ENCODE measurements around the gene PRRC2A.

Gene PRRC2A

DNA sequence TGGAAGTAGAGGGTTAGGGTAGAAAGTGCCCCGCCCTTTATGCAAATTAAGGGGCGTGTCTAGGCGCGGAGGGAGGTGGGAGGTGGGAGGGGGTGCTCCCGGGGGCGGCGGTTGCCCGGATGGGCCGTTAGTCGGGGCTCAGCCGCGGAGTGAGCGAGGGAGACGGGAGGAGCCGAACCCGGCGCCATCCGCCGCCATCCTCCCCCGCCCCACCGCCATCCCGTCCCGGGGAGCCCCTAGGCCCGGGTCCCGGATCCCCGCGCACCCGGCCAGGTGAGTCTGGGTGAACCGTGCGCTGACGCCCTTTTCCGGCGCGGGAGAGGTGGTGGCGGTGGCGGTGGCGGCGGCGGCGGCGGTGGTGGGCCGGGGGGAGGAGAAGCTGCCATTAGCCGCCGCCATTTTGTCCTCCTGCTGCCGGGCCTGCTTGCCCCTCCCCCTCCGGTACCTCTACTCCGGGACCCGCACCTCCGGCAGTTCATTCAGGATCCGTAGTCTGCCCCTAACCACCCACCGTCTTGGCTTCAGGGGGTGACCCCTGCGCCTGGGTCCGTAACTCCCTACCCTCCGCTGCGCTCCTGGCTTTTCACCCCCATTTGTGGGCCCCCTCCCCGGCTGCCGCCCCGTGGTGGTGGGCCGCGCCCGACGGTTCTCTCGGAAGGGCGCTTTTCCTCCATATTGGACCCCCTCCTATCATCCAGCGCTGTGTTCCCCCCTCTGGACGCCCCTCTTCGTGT is at the start of gene PRRC2A:
Gene PRRC2A (plus strand): TSS at position 130 of the 734 bp plus-strand sequence. CDS start 2,075 bp downstream, outside the sequence.
- DNase-seq (ENCODE audit: low read depth): no peak

- DNase-seq (ENCODE audit: low read depth): no peak
These were observed 48.2 kb upstream of the PRRC2A start, which contains the start of gene LTA for GRCh38 chr6:31572041-31572911. Gene LTA, plus strand, starts transcription at chr6:31572289. Its CDS starts 454 bp downstream, at chr6:31572743.

- DNase-seq (ENCODE audit: low read depth): no peak
These were observed 47.0 kb upstream of the PRRC2A start for GRCh38 chr6:31573239-31574105.

GRCh38 chr6:31574106-31575061 is 46.1 kb upstream of the PRRC2A start:
- DNase-seq (ENCODE audit: low read depth): no peak

GRCh38 chr6:31575335-31575901 is 45.1 kb upstream of the PRRC2A start, which contains the start of gene TNF:
Gene TNF, plus strand, starts transcription at chr6:31575565. Its CDS starts 177 bp downstream, at chr6:31575742.
- no peak for DNase-seq (ENCODE audit: low read depth)

DNA sequence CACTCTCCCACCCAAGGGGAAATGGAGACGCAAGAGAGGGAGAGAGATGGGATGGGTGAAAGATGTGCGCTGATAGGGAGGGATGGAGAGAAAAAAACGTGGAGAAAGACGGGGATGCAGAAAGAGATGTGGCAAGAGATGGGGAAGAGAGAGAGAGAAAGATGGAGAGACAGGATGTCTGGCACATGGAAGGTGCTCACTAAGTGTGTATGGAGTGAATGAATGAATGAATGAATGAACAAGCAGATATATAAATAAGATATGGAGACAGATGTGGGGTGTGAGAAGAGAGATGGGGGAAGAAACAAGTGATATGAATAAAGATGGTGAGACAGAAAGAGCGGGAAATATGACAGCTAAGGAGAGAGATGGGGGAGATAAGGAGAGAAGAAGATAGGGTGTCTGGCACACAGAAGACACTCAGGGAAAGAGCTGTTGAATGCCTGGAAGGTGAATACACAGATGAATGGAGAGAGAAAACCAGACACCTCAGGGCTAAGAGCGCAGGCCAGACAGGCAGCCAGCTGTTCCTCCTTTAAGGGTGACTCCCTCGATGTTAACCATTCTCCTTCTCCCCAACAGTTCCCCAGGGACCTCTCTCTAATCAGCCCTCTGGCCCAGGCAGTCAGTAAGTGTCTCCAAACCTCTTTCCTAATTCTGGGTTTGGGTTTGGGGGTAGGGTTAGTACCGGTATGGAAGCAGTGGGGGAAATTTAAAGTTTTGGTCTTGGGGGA is 44.4 kb upstream of the PRRC2A start:
- DNase-seq (ENCODE audit: low read depth): no peak

- DNase-seq (ENCODE audit: low read depth): no peak
These were observed 43.5 kb upstream of the PRRC2A start for GRCh38 chr6:31576897-31577578.

DNA sequence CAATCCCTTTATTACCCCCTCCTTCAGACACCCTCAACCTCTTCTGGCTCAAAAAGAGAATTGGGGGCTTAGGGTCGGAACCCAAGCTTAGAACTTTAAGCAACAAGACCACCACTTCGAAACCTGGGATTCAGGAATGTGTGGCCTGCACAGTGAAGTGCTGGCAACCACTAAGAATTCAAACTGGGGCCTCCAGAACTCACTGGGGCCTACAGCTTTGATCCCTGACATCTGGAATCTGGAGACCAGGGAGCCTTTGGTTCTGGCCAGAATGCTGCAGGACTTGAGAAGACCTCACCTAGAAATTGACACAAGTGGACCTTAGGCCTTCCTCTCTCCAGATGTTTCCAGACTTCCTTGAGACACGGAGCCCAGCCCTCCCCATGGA is 42.9 kb upstream of the PRRC2A start:
- no peak for DNase-seq (ENCODE audit: low read depth)

- no peak for DNase-seq (ENCODE audit: low read depth)
These were observed 42.1 kb upstream of the PRRC2A start for GRCh38 chr6:31578184-31579118.

DNA sequence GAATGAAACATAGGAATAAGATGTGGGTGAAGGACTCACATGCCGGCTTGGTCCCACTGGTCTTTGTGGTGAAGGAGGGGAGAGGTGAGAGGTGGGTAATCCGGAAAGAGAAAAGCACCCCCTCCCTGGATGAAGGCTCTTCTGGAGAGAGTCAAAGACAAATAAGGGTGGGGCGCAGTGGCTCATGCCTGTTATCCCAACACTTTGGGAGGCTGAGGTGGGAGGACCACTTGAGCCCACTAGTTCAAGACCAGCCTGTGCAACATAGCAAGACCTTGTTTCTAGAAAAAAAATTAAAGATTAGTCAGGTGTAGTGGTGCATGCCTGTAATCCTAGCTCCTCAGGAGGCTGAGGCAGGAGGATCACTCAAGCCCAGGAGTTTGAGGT is 41.4 kb upstream of the PRRC2A start:
- DNase-seq (ENCODE audit: low read depth): no peak

DNA sequence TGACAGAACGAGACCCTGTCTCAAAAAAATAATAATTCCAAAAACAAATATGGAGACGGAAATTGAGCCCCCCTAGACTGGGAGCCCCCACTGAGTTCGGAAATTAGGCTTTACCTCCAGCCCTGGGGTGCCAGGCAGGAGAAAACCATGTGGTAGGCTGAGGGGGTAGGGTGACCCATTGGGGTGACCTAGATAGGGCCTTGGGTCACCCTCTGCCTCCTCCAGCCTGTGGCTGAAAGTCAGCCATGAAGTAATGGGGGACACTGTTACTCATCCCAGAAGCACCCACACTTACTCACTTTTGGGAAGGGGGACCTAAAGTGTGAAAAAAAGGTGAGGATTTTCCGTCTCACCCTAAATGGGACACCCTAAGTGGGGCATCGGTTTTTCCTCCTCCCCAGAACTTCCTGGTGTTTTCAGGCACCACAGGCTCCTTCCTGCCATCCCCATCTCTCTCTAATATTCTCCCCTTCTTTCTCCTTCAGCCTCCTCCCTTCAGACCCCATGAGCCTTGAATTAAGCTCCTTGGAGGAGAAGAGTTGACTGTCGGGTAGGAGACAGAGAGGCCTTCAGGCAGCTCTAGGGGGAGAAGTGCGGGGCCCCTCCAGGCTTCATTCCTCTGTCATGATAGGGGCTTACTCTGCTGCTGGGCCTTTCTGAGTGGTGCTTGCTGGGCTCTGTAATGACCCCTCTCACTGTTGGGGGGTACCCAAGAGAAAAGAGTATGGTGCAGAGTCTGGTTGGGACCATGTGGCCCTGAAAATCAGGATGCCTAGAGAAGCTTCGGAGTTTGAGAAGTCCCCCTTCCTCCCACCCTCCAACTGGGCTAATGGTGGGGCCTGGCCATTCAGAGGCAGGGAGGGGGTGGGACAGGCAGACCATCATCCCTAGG is 40.7 kb upstream of the PRRC2A start:
- DNase-seq (ENCODE audit: low read depth): no peak

- DNase-seq (ENCODE audit: low read depth): no peak
These were observed 40.1 kb upstream of the PRRC2A start for GRCh38 chr6:31580438-31580740.

DNA sequence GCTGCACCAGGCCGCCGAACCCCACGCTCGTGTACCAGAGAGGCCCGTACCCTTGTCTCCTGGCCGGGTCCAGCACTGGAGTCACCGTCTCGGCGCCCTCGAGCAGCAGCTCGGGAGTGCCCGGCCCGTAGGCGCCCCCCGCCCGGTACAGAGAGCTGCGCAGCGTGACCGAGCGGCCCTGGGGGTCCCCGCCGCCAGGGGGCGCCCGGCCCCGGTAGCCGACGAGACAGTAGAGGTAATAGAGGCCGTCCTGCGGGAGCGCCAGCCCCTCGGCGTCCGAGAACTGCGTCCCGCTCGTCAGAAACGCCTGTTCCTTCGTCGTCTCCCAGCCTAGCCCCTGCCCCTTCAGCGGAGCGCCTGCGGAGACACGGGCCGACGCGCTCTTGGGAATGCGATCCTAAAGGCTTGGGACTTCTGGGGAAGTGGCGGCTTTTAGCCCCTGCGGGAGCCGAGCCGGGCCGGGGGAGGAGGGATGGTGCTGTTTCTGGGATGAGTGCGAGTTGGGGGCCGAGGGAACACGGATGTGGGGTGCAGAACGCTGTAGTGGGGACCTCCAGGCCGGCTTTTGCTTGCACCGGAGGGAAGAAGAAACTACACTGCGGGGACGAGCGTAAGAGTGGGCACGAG is 39.6 kb upstream of the PRRC2A start:
- DNase-seq (ENCODE audit: low read depth): peak; percentile 52

DNA sequence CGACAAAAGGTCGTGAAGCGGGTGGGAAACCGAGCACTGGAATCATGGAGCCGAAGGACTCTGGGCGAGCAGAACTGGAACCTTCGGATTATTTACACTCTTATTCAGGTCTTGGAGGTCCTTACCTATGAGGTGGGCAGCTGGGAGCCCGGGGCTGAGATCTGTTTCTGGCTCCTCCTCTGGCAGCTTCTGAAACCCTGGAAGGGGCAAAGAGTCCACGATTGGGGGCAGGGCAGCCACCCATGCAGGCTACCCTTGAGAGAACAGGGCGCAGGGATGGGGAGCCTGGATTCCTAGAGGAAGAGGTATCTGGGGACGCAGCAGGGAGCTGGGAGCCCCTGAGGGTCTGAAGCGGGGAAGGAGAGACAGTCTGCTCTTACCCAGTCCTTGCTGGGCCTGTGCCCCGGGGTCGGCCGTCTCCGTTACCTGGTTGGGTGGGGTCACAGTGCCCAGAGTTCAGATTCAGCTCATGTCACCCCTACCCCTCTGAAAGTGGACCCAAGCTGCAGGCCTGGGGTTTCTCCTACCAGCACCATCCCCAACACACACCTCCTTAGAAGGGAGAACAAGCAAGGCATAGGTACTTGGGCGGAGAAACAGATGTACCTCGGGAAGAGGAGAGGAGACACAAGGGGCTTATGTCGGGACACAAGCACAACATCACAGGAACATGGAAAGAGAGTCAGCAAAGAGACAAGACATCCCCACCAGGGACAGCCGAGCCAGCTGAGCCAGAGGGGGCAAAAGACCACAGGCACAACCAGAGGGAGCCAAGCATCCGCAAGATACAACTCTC is 38.9 kb upstream of the PRRC2A start:
- no peak for DNase-seq (ENCODE audit: low read depth)

- no peak for DNase-seq (ENCODE audit: low read depth)
These were observed 38.3 kb upstream of the PRRC2A start, which contains the start of gene LTB for GRCh38 chr6:31582230-31582643. Gene LTB, minus strand, starts transcription at chr6:31582424. Its CDS starts 7 bp downstream, at chr6:31582417.

DNA sequence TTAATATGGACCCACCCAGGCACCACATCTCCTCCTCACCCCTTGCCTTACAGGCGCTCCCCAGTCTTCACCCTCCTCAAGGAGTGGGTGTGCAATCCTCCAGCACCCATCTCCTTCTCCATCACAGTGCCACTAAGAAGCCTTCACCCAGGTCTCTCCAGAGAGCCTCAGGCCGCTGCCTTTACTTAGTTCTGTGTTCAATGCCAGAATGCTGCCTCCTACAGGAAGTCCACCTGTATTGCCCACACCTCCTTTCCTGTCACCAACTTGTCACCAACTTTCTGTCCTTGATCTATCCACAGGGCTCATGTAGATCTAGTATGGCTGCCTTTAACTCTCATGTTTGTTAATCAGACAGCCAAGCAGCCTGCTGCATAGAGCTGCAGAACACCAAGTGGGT is 35.0 kb upstream of the PRRC2A start:
- no peak for DNase-seq (ENCODE audit: low read depth)

Data from GM04504 (cell line).